WTC11 (cell line): ENCODE measurements around the gene SMIM1. TPM values are rescaled to one million over a fixed set of nuclear protein-coding genes. Genes with fewer than 3 reads are reported as not detected.
"Not testable (repeated sequence)": the region's sequence is repeated elsewhere in the genome, so short reads cannot be mapped to it uniquely, and the experiment has no call there.

Experiments used
- ATAC-seq: fragments of 200-7000 bp; cut with Tn5 transposase; 2 replicates; pipeline ENCODE4 v1.10.0; 2021; ENCODE audit warnings: mild to moderate bottlenecking, moderate library complexity
- CTCF ChIA-PET: fragments of 300-600 bp; sonication (Branson Sonifier 250); formaldehyde crosslinking; loops from one replicate; lab custom pipeline; 2021; ENCODE audit warnings: antibody characterized with exemption; lab: Charles Lee
- POLR2A ChIA-PET: fragments of 350-600 bp; sonication (Branson Sonifier 250); formaldehyde crosslinking; loops from one replicate; lab custom pipeline; 2021; ENCODE audit warnings: antibody characterized with exemption; lab: Charles Lee
- DNase-seq: peaks from one replicate; pipeline ENCODE4 v3.0.0; 2021; ENCODE audit warnings: low spot score
- H3K27ac Mint-ChIP-seq: 2 replicates; pipeline ENCODE4 v1.8.0; 2021; ENCODE audit warnings: mixed read lengths
- H3K27me3 Mint-ChIP-seq: 2 replicates; pipeline ENCODE4 v1.8.0; 2021; ENCODE audit warnings: low read depth, mild to moderate bottlenecking, moderate library complexity, mixed read lengths
- H3K36me3 Mint-ChIP-seq: 2 replicates; pipeline ENCODE4 v1.8.0; 2021; ENCODE audit warnings: mixed read lengths
- H3K4me1 Mint-ChIP-seq: 2 replicates; pipeline ENCODE4 v1.8.0; 2022; ENCODE audit warnings: mixed read lengths
- H3K4me3 Mint-ChIP-seq: 2 replicates; pipeline ENCODE4 v1.8.0; 2021; ENCODE audit warnings: mild to moderate bottlenecking, moderate library complexity, mixed read lengths
- H3K9me3 Mint-ChIP-seq: 2 replicates; pipeline ENCODE4 v1.8.0; 2021; ENCODE audit warnings: mixed read lengths
- ESRRA ChIP-seq: sonication (generic); formaldehyde crosslinking; IDR thresholded peaks from 2 replicates; pipeline ENCODE4 v1.8.1; 2022; ENCODE audit warnings: mild to moderate bottlenecking, missing genetic modification reagents, borderline replicate concordance
- FOXP4 ChIP-seq: sonication (generic); formaldehyde crosslinking; IDR thresholded peaks from 2 replicates; pipeline ENCODE4 v1.8.0; 2022; ENCODE audit warnings: mild to moderate bottlenecking, missing genetic modification reagents
- IRF1 ChIP-seq: sonication (generic); formaldehyde crosslinking; IDR thresholded peaks from 2 replicates; pipeline ENCODE4 v1.8.0; 2023; ENCODE audit warnings: missing genetic modification reagents
- JUN ChIP-seq: sonication (generic); formaldehyde crosslinking; IDR thresholded peaks from 2 replicates; pipeline ENCODE4 v1.8.0; 2023; ENCODE audit warnings: mild to moderate bottlenecking, missing genetic modification reagents
- MXD4 ChIP-seq: fragments of 250-450 bp; sonication (Bioruptor Pico); IDR thresholded peaks from 2 replicates; pipeline ENCODE4 v1.8.0; 2021; ENCODE audit warnings: mild to moderate bottlenecking, moderate library complexity, borderline replicate concordance
- OVOL2 ChIP-seq: fragments of 250-450 bp; sonication (Bioruptor Pico); IDR thresholded peaks from 2 replicates; pipeline ENCODE4 v1.9.0; 2021; ENCODE audit warnings: mild to moderate bottlenecking, borderline replicate concordance
- PREB ChIP-seq: sonication (generic); formaldehyde crosslinking; IDR thresholded peaks from 2 replicates; pipeline ENCODE4 v1.8.1; 2022; ENCODE audit warnings: mild to moderate bottlenecking, missing genetic modification reagents, moderate library complexity, borderline replicate concordance
- TCF7 ChIP-seq: sonication (generic); formaldehyde crosslinking; IDR thresholded peaks from 2 replicates; pipeline ENCODE4 v1.8.0; 2022; ENCODE audit warnings: mild to moderate bottlenecking, low read depth, missing genetic modification reagents, moderate library complexity
- ZBTB43 ChIP-seq: sonication (generic); formaldehyde crosslinking; IDR thresholded peaks from 2 replicates; pipeline ENCODE4 v1.8.1; 2023; ENCODE audit warnings: mild to moderate bottlenecking, missing genetic modification reagents
- ZNF138 ChIP-seq: sonication (generic); formaldehyde crosslinking; conservative IDR thresholded peaks from 2 replicates; pipeline ENCODE4 v1.8.1; 2022; ENCODE audit warnings: mild to moderate bottlenecking, moderate library complexity, missing genetic modification reagents
- ZNF219 ChIP-seq: sonication (generic); formaldehyde crosslinking; IDR thresholded peaks from 2 replicates; pipeline ENCODE4 v1.8.0; 2023; ENCODE audit warnings: missing genetic modification reagents, mild to moderate bottlenecking, borderline replicate concordance
- ZNF423 ChIP-seq: fragments of 250-450 bp; sonication (Bioruptor Pico); IDR thresholded peaks from 2 replicates; pipeline ENCODE4 v2.1.2; 2022; ENCODE audit warnings: mild to moderate bottlenecking, moderate library complexity
- ZNF425 ChIP-seq: fragments of 250-450 bp; sonication (Bioruptor Pico); conservative IDR thresholded peaks from 2 replicates; pipeline ENCODE4 v1.9.0; 2021; ENCODE audit warnings: mild to moderate bottlenecking
- ZSCAN18 ChIP-seq: fragments of 250-450 bp; sonication (Bioruptor Pico); IDR thresholded peaks from 2 replicates; pipeline ENCODE4 v2.1.2; 2022; ENCODE audit warnings: mild to moderate bottlenecking, moderate library complexity
- total RNA-seq: library from RNA; stranded (reverse); gene quantifications from 3 replicates; pipeline ENCODE4 v1.2.3, GENCODE V29; 2021

Gene SMIM1
- total RNA-seq, 1 experiment from 2014 or later = 10.2 TPM

- Mint-ChIP-seq H3K9me3 (peaks cover 21% of the 10 kb centered on the region), H3K27me3 (peaks cover 18% of the 10 kb centered on the region), H3K4me1 (peaks cover 13% of the 10 kb centered on the region), H3K27ac (no peak overlapping the region), H3K4me3 (no peak overlapping the region), H3K36me3 (no peaks in the 10 kb centered on the region)
- CTCF ChIA-PET = interaction anchor here (0.8 kb wide), 1 partner anchor 24 kb away, joined by 3 read pairs; no protein-coding TSS in a partner anchor
- POLR2A ChIA-PET = no interaction called here
- DNase-seq (no peak), ATAC-seq (no peak)
- no peak for TF ChIP-seq JUN (CRISPR knock-in tag)
- TF ChIP-seq OVOL2 (CRISPR knock-in tag) = no peak
- TF ChIP-seq MXD4 (CRISPR knock-in tag) = no peak
- TF ChIP-seq PREB (CRISPR knock-in tag) = no peak
- TF ChIP-seq ZSCAN18 (CRISPR knock-in tag) = no peak
- no peak for TF ChIP-seq ZBTB43 (CRISPR knock-in tag)
- no peak for TF ChIP-seq IRF1 (CRISPR knock-in tag)
- no peak for TF ChIP-seq ZNF138 (CRISPR knock-in tag)
- no peak for TF ChIP-seq ZNF423 (CRISPR knock-in tag)
- no peak for TF ChIP-seq FOXP4
- no peak for TF ChIP-seq ESRRA
- no peak for TF ChIP-seq TCF7
- TF ChIP-seq ZNF425 = no peak
- TF ChIP-seq ZNF219 (CRISPR knock-in tag) = no peak
These were observed 27.6 kb downstream of the SMIM1 start for GRCh38 chr1:3799976-3800685.

GRCh38 chr1:3800795-3801194 lies 28.2 kb downstream of the SMIM1 start:
- H3K36me3 Mint-ChIP-seq, H3K4me3 Mint-ChIP-seq, POLR2A ChIA-PET, H3K27ac Mint-ChIP-seq, ATAC-seq, DNase-seq, H3K4me1 Mint-ChIP-seq: not testable (repeated sequence)
- Mint-ChIP-seq H3K27me3 (peaks cover 25% of the 10 kb centered on the region), H3K9me3 (peaks cover 27% of the 10 kb centered on the region)
- CTCF ChIA-PET = interaction anchor here (1.9 kb wide), 1 partner anchor 10 kb away, joined by 9 read pairs; no protein-coding TSS in a partner anchor
